HEK293 (cell line): ENCODE measurements around the gene RFC1.

Experiments
- CTCF ChIA-PET: fragments of 350-600 bp; formaldehyde crosslinking; extraction: SDS; loops from one replicate; lab custom pipeline; 2021; ENCODE audit warnings: antibody characterized with exemption; lab: Yijun Ruan, JAX
- POLR2A ChIA-PET: fragments of 300-600 bp; formaldehyde crosslinking; extraction: SDS; loops from one replicate; lab custom pipeline; 2020; ENCODE audit warnings: antibody characterized with exemption, inconsistent platforms; lab: Yijun Ruan, JAX
- H3K27ac ChIP-seq: fragments of 200-500 bp; sonication (Bioruptor generic); 2 replicates; pipeline ENCODE4 v1.5.1; 2014; ENCODE audit warnings: low read depth, low read length, control low read depth, inconsistent platforms; ENCODE audit errors: extremely low read depth
- H3K36me3 ChIP-seq, 2 experiments: fragments of 200-500 bp in 1 of 2; sonication (Bioruptor generic) in 1 of 2; 1 replicate in 1 of 2; 2 replicates in 1 of 2; pipeline ENCODE4 v1.5.1; 2014 to 2017; ENCODE audit warnings: inconsistent platforms in 2 of 2, low read length in 2 of 2; ENCODE audit not compliant: control insufficient read depth in 2 of 2, insufficient read depth in 1 of 2
- H3K4me1 ChIP-seq: fragments of 200-500 bp; sonication (Bioruptor generic); 2 replicates; pipeline ENCODE4 v1.5.1; 2014; ENCODE audit warnings: mild to moderate bottlenecking, low read length, inconsistent platforms; ENCODE audit not compliant: control insufficient read depth, insufficient read depth
- H3K4me3 ChIP-seq: 2 replicates; pipeline ENCODE4 v1.5.1; 2011; ENCODE audit warnings: low read depth, mild to moderate bottlenecking, control low read depth, low read length, moderate library complexity
- H3K9me3 ChIP-seq: fragments of 200-500 bp; sonication (Bioruptor generic); 2 replicates; pipeline ENCODE4 v1.5.1; 2014; ENCODE audit warnings: low read depth, low read length, inconsistent platforms; ENCODE audit not compliant: control insufficient read depth, insufficient read depth
- GLIS2 ChIP-seq: fragments of 450-650 bp; formaldehyde crosslinking; IDR thresholded peaks from 2 replicates; pipeline ENCODE4 v1.5.1; 2016; ENCODE audit warnings: missing biosample characterization, missing genetic modification characterization
- MYNN ChIP-seq: fragments of 450-650 bp; formaldehyde crosslinking; IDR thresholded peaks from 2 replicates; pipeline ENCODE4 v1.5.1; 2016; ENCODE audit warnings: missing biosample characterization, missing genetic modification characterization, borderline replicate concordance
- OVOL3 ChIP-seq: fragments of 450-650 bp; formaldehyde crosslinking; IDR thresholded peaks from 2 replicates; pipeline ENCODE4 v1.5.1; 2016; ENCODE audit warnings: missing biosample characterization, missing genetic modification characterization
- SP2 ChIP-seq: fragments of 450-650 bp; formaldehyde crosslinking; IDR thresholded peaks from 2 replicates; pipeline ENCODE4 v1.5.1; 2016; ENCODE audit warnings: missing biosample characterization, missing genetic modification characterization
- YY2 ChIP-seq: fragments of 450-650 bp; formaldehyde crosslinking; IDR thresholded peaks from 2 replicates; pipeline ENCODE4 v1.5.1; 2016; ENCODE audit warnings: missing biosample characterization, missing genetic modification characterization
- ZBTB20 ChIP-seq: fragments of 450-650 bp; formaldehyde crosslinking; IDR thresholded peaks from 2 replicates; pipeline ENCODE4 v1.5.1; 2016; ENCODE audit warnings: missing biosample characterization, missing genetic modification characterization
- ZBTB8A ChIP-seq: fragments of 450-650 bp; formaldehyde crosslinking; IDR thresholded peaks from 2 replicates; pipeline ENCODE4 v1.5.1; 2016; ENCODE audit warnings: missing biosample characterization, missing genetic modification characterization
- ZNF132 ChIP-seq: fragments of 450-650 bp; formaldehyde crosslinking; IDR thresholded peaks from 2 replicates; pipeline ENCODE4 v1.5.1; 2017; ENCODE audit warnings: missing biosample characterization, missing genetic modification characterization, borderline replicate concordance
- ZNF157 ChIP-seq: fragments of 450-650 bp; formaldehyde crosslinking; IDR thresholded peaks from 2 replicates; pipeline ENCODE4 v1.5.1; 2016; ENCODE audit warnings: missing biosample characterization, missing genetic modification characterization
- ZNF311 ChIP-seq: fragments of 450-650 bp; formaldehyde crosslinking; IDR thresholded peaks from 2 replicates; pipeline ENCODE4 v1.5.1; 2017; ENCODE audit warnings: missing biosample characterization, missing genetic modification characterization, borderline replicate concordance
- ZNF354C ChIP-seq: fragments of 450-650 bp; formaldehyde crosslinking; IDR thresholded peaks from 2 replicates; pipeline ENCODE4 v1.5.1; 2016; ENCODE audit warnings: missing biosample characterization, missing genetic modification characterization, low read depth, borderline replicate concordance
- ZNF37A ChIP-seq: fragments of 450-650 bp; IDR thresholded peaks from 2 replicates; pipeline ENCODE4 v1.5.1; 2018; ENCODE audit warnings: missing biosample characterization, missing genetic modification characterization
- ZNF416 ChIP-seq: fragments of 450-650 bp; formaldehyde crosslinking; IDR thresholded peaks from 2 replicates; pipeline ENCODE4 v1.5.1; 2016; ENCODE audit warnings: missing biosample characterization, missing genetic modification characterization
- ZNF521 ChIP-seq: fragments of 450-650 bp; formaldehyde crosslinking; IDR thresholded peaks from 2 replicates; pipeline ENCODE4 v1.5.1; 2017; ENCODE audit warnings: missing biosample characterization, mild to moderate bottlenecking, missing genetic modification characterization
- ZNF624 ChIP-seq: fragments of 450-650 bp; formaldehyde crosslinking; IDR thresholded peaks from 2 replicates; pipeline ENCODE4 v1.5.1; 2017; ENCODE audit warnings: missing biosample characterization, missing genetic modification characterization
- ZNF670 ChIP-seq: fragments of 450-650 bp; formaldehyde crosslinking; IDR thresholded peaks from 2 replicates; pipeline ENCODE4 v1.5.1; 2016; ENCODE audit warnings: missing biosample characterization, missing genetic modification characterization, low read depth
- ZNF792 ChIP-seq: fragments of 450-650 bp; formaldehyde crosslinking; IDR thresholded peaks from 2 replicates; pipeline ENCODE4 v1.5.1; 2016; ENCODE audit warnings: missing biosample characterization, missing genetic modification characterization
- ZSCAN30 ChIP-seq: fragments of 450-650 bp; IDR thresholded peaks from 2 replicates; pipeline ENCODE4 v1.5.1; 2018; ENCODE audit warnings: missing biosample characterization, mild to moderate bottlenecking, missing genetic modification characterization, moderate library complexity
- TF ChIP-seq, protein P1 (sequence below): sonication (generic); formaldehyde crosslinking; IDR thresholded peaks from 2 replicates; pipeline ENCODE4 v1.8.1; 2022; ENCODE audit warnings: mild to moderate bottlenecking, moderate library complexity, missing genetic modification reagents
- TF ChIP-seq, protein P2 (sequence below): fragments of 450-650 bp; formaldehyde crosslinking; IDR thresholded peaks from 2 replicates; pipeline ENCODE4 v1.5.0; 2017; ENCODE audit warnings: missing biosample characterization, missing genetic modification characterization, borderline replicate concordance

RFC1 gene

DNA sequence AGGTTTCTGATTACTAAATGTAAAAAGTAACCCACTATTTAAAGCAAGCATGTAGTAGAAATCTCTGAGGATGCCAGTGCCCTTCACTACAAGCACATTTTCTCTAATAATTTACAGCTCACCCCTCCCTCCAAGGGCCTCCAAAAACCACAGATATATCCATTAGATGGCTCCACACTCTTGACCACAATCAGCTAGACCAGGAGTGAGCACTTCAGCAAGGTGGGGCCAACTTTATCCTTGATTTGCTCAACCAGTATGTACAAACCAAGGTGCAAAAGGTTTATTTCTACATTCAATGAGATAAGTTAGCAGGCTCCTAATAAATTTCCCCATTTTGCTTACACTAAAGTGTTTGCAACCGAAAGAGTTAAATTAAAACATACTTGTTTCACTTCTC is 35.8 kb downstream of the RFC1 start (continued):
- TF ChIP-seq, protein P1, sequence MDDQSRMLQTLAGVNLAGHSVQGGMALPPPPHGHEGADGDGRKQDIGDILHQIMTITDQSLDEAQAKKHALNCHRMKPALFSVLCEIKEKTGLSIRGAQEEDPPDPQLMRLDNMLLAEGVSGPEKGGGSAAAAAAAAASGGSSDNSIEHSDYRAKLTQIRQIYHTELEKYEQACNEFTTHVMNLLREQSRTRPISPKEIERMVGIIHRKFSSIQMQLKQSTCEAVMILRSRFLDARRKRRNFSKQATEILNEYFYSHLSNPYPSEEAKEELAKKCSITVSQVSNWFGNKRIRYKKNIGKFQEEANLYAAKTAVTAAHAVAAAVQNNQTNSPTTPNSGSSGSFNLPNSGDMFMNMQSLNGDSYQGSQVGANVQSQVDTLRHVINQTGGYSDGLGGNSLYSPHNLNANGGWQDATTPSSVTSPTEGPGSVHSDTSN (CRISPR knock-in tag): no peak
- TF ChIP-seq ZNF132 (tag by site-specific recombination): no peak
- TF ChIP-seq ZBTB8A (tag by site-specific recombination): no peak
- no peak for TF ChIP-seq ZNF670 (tag by site-specific recombination)
- no peak for TF ChIP-seq ZSCAN30 (tag by site-specific recombination)

DNA sequence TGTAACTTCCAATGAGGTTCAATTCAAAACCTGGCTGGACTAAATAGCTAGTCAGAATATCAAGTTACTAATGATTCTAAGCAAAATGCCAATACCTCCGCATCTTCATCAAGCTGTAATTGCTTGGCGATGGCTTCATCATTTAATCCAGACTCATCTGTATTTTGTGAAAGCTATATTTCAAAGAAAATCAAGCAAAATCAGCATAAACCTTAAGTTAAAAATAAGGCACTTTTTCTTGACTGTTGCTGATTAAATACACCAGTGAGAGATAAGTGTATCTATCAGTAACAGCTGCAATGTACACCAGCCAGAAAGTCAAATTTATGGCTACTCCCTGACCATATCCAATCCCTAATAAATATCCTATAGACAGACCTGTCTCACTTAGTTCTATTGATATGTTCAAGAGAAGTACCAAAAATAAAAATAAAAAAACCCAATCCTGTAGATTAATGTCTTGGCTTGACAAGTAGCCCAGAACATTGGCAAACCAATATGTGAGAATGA is 39.6 kb downstream of the RFC1 start:
- no peak for TF ChIP-seq ZNF311 (tag by site-specific recombination)
- no peaks in the 10 kb centered on the region for H3K9me3 ChIP-seq
- H3K4me3 ChIP-seq: no peak overlapping the region
- ChIA-PET POLR2A (no interaction called here), CTCF (interaction anchor here (0.6 kb wide), 1 partner anchor 330 kb away, joined by 3 read pairs; no protein-coding TSS in a partner anchor)
- no peak overlapping the region for H3K27ac ChIP-seq
- no peaks in the 10 kb centered on the region for H3K4me1 ChIP-seq
- peaks cover 0 to 50% of the 10 kb centered on the region in 2 experiments; a peak in 2 of 3 replicates for H3K36me3 ChIP-seq

DNA sequence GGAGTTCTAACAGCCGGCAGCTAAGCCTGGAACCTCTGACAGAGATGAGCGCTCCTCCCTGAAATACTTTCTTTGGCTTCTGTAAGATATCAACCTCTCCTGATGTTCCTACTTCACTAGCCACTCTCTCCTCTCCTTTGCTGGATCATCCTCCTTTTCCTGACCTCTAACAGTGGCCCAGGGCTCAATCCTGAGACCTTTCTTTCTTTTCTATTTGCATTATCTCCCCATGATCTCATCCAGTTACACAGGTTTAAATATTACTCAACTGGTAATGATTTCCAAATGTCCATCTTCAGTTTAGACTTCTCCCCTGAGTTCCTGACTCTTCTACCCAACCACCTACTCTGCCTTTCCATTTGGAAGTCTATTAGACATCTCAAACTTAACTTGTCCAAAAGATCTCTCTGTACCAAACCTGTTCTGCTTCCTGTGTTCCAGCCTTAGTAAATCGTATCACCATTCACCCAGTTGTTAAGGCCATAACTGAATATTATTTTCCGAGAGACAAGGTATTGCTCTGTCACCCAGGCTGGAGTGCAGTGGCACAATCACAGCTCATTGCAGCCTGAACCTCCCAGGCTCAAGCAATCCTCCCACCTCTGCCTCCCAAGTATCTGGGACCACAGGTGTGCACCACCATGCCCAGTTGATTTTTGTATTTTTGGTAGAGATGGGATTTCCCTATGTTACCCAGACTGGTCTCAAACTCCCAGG is 41.1 kb downstream of the RFC1 start:
- no peak for TF ChIP-seq ZNF416 (tag by site-specific recombination)
- no peak for TF ChIP-seq GLIS2
- TF ChIP-seq OVOL3 (tag by site-specific recombination): no peak
- TF ChIP-seq ZNF624 (tag by site-specific recombination): no peak
- no peak for TF ChIP-seq ZNF37A (tag by site-specific recombination)
- no peak for TF ChIP-seq SP2 (tag by site-specific recombination)
- no peak for TF ChIP-seq MYNN (tag by site-specific recombination)
- TF ChIP-seq ZNF157 (tag by site-specific recombination): no peak
- no peak for TF ChIP-seq YY2
- TF ChIP-seq ZNF521: no peak
- TF ChIP-seq ZNF354C: no peak
- TF ChIP-seq ZNF792 (tag by site-specific recombination): no peak
- TF ChIP-seq, protein P2, sequence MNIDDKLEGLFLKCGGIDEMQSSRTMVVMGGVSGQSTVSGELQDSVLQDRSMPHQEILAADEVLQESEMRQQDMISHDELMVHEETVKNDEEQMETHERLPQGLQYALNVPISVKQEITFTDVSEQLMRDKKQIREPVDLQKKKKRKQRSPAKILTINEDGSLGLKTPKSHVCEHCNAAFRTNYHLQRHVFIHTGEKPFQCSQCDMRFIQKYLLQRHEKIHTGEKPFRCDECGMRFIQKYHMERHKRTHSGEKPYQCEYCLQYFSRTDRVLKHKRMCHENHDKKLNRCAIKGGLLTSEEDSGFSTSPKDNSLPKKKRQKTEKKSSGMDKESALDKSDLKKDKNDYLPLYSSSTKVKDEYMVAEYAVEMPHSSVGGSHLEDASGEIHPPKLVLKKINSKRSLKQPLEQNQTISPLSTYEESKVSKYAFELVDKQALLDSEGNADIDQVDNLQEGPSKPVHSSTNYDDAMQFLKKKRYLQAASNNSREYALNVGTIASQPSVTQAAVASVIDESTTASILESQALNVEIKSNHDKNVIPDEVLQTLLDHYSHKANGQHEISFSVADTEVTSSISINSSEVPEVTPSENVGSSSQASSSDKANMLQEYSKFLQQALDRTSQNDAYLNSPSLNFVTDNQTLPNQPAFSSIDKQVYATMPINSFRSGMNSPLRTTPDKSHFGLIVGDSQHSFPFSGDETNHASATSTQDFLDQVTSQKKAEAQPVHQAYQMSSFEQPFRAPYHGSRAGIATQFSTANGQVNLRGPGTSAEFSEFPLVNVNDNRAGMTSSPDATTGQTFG (tag by site-specific recombination): no peak
- TF ChIP-seq ZBTB20 (tag by site-specific recombination): no peak
- POLR2A ChIA-PET: no interaction called here
- no peak overlapping the region for H3K4me3 ChIP-seq
- no peaks in the 10 kb centered on the region for H3K4me1 ChIP-seq
- CTCF ChIA-PET: no interaction called here
- no peaks in the 10 kb centered on the region for H3K9me3 ChIP-seq
- H3K36me3 ChIP-seq: peaks cover 0 to 63% of the 10 kb centered on the region in 2 experiments; a peak in 2 of 3 replicates
- no peak overlapping the region for H3K27ac ChIP-seq
